Glomerular endothelial cell (primary cell): ENCODE data around the gene ARHGAP1. TPM values are rescaled to one million over a fixed set of nuclear protein-coding genes. Genes with fewer than 3 reads are reported as not detected.

ENCODE experiments used
- DNase-seq: peaks from one replicate; pipeline ENCODE4 v3.0.0-alpha.2; 2011; ENCODE audit warnings: low read depth, low spot score; ENCODE audit errors: extremely low read depth
- total RNA-seq: library from RNA; depleted of rRNA; stranded (reverse); fragments of >200 nt; gene quantifications from 2 replicates; pipeline ENCODE4 v1.2.3, GENCODE V29; 2015

Gene ARHGAP1
- total RNA-seq, 1 donor from 2014 or later: 52.1 TPM

GRCh38 chr11:46695345-46696211 lies 4.8 kb downstream of the ARHGAP1 start:
- no peak for DNase-seq

GRCh38 chr11:46694607-46695006 lies 5.8 kb downstream of the ARHGAP1 start:
- DNase-seq: no peak

GRCh38 chr11:46694072-46694471 lies 6.3 kb downstream of the ARHGAP1 start:
- no peak for DNase-seq

- no peak for DNase-seq
Measured at GRCh38 chr11:46693597-46694012, 6.8 kb downstream of the ARHGAP1 start.

GRCh38 chr11:46692450-46692849 lies 8.0 kb downstream of the ARHGAP1 start:
- DNase-seq: no peak

- DNase-seq: no peak
Measured at GRCh38 chr11:46690702-46691101, 9.7 kb downstream of the ARHGAP1 start.

- DNase-seq: no peak
Measured at GRCh38 chr11:46686886-46687795, 13.3 kb downstream of the ARHGAP1 start.

GRCh38 chr11:46684367-46684766 lies 16.1 kb downstream of the ARHGAP1 start:
- DNase-seq: no peak

- DNase-seq: no peak
Measured at GRCh38 chr11:46682773-46683752, 17.4 kb downstream of the ARHGAP1 start.

- no peak for DNase-seq
Measured at GRCh38 chr11:46681814-46682213, 18.6 kb downstream of the ARHGAP1 start.

- no peak for DNase-seq
Measured at GRCh38 chr11:46680815-46681214, 19.6 kb downstream of the ARHGAP1 start.

- DNase-seq: no peak
Measured at GRCh38 chr11:46680164-46680760, 20.2 kb downstream of the ARHGAP1 start.

GRCh38 chr11:46679241-46680163 lies 20.9 kb downstream of the ARHGAP1 start:
- no peak for DNase-seq

- DNase-seq: no peak
Measured at GRCh38 chr11:46678741-46679130, 21.7 kb downstream of the ARHGAP1 start.

- DNase-seq: no peak
Measured at GRCh38 chr11:46677991-46678740, 22.3 kb downstream of the ARHGAP1 start.

- DNase-seq: no peak
Measured at GRCh38 chr11:46677169-46677568, 23.2 kb downstream of the ARHGAP1 start.

GRCh38 chr11:46676436-46677158 lies 23.8 kb downstream of the ARHGAP1 start:
- DNase-seq: no peak

GRCh38 chr11:46675949-46676348 lies 24.5 kb downstream of the ARHGAP1 start:
- DNase-seq: no peak
